ENCODE results near the gene LRP8.

Gene LRP8

GRCh38 chr1:53259932-53260331 lies 67.9 kb downstream of the LRP8 start:
- DNase-seq (ENCODE audit: low spot score): no peak

- DNase-seq (ENCODE audit: low spot score): no peak
Measured at GRCh38 chr1:53258216-53258615, 69.7 kb downstream of the LRP8 start.

GRCh38 chr1:53257454-53258081 lies 70.3 kb downstream of the LRP8 start:
- DNase-seq (ENCODE audit: low spot score): no peak

GRCh38 chr1:53256511-53257453 lies 71.1 kb downstream of the LRP8 start:
- DNase-seq (ENCODE audit: low spot score): no peak

- DNase-seq (ENCODE audit: low spot score): no peak
Measured at GRCh38 chr1:53255031-53255430, 72.8 kb downstream of the LRP8 start.

GRCh38 chr1:53254011-53254640 lies 73.7 kb downstream of the LRP8 start:
- no peak for DNase-seq (ENCODE audit: low spot score)

GRCh38 chr1:53250325-53250724 lies 77.5 kb downstream of the LRP8 start:
- DNase-seq (ENCODE audit: low spot score): no peak

GRCh38 chr1:53249706-53250105 lies 78.2 kb downstream of the LRP8 start:
- no peak for DNase-seq (ENCODE audit: low spot score)

GRCh38 chr1:53246261-53247134 lies 81.4 kb downstream of the LRP8 start:
- DNase-seq (ENCODE audit: low spot score): no peak

- DNase-seq (ENCODE audit: low spot score): no peak
Measured at GRCh38 chr1:53244141-53244540, 83.7 kb downstream of the LRP8 start.

- no peak for DNase-seq (ENCODE audit: low spot score)
Measured at GRCh38 chr1:53242381-53242780, 85.5 kb downstream of the LRP8 start.

GRCh38 chr1:53241828-53242227 lies 86.0 kb downstream of the LRP8 start:
- DNase-seq (ENCODE audit: low spot score): no peak

GRCh38 chr1:53238197-53239155 lies 89.4 kb downstream of the LRP8 start, which contains the start of gene MAGOH:
TSS of gene MAGOH (minus strand) at chr1:53238518. CDS start at chr1:53238448, 70 bp downstream.
- DNase-seq (ENCODE audit: low spot score): peak; percentile 94

GRCh38 chr1:53237638-53238037 lies 90.2 kb downstream of the LRP8 start:
- no peak for DNase-seq (ENCODE audit: low spot score)

- no peak for DNase-seq (ENCODE audit: low spot score)
Measured at GRCh38 chr1:53220962-53221286, 106.9 kb downstream of the LRP8 start.

GRCh38 chr1:53220171-53220961 lies 107.5 kb downstream of the LRP8 start, which contains the start of gene CZIB:
TSS of gene CZIB (minus strand) at chr1:53220634. CDS start at chr1:53220575, 59 bp downstream.
- peak; percentile 86 for DNase-seq (ENCODE audit: low spot score)

- no peak for DNase-seq (ENCODE audit: low spot score)
Measured at GRCh38 chr1:53219711-53220110, 108.2 kb downstream of the LRP8 start.

- DNase-seq (ENCODE audit: low spot score): no peak
Measured at GRCh38 chr1:53218201-53218600, 109.7 kb downstream of the LRP8 start.

GRCh38 chr1:53214376-53214940 lies 113.4 kb downstream of the LRP8 start:
- DNase-seq (ENCODE audit: low spot score): no peak
